Activated CD8-positive, alpha-beta memory T cell treated with anti-CD3 and anti-CD28 coated beads for 24 hours (primary cell): ENCODE results near the gene ZNF584.
A peak's percentile ranks its signal among the peaks of the same experiment; 100 is the strongest.
"Not testable (repeated sequence)": the region's sequence is repeated elsewhere in the genome, so short reads cannot be mapped to it uniquely, and the experiment has no call there.

Experiments
- DNase-seq: peaks from one replicate; pipeline ENCODE4 v3.0.0-alpha.2; 2020

Gene ZNF584

GRCh38 chr19:58408152-58409009, at the start of gene ZNF584:
TSS of gene ZNF584 (plus strand) at chr19:58408649. CDS start at chr19:58409148, 499 bp downstream.
- peak; percentile 97 for DNase-seq

DNA sequence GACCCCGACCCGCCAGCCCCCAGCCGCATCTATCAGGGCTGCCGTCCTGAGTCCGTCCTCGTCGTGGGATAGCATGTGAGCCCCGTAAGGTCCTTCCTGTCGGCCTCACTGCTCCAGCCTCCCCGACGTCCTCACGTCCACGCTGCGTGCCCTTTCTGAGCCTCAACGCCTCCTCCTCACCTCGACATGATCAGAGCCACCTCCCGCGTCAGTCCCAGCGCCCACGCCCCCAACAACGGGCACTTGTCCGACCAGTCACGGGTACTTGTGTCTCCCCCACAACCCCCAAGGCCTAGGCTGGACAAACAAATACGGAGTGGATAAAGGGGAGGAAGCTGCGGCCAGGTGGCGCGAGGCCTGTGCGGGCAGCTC, 46.6 kb upstream of the ZNF584 start:
- DNase-seq: peak; percentile 85

- DNase-seq: peak; percentile 97
Measured at GRCh38 chr19:58362272-58362994, 46.0 kb upstream of the ZNF584 start, which contains the start of gene ZNF497. TSS of gene ZNF497 (minus strand) at chr19:58362751. CDS start at chr19:58357635, 5,116 bp downstream.

DNA sequence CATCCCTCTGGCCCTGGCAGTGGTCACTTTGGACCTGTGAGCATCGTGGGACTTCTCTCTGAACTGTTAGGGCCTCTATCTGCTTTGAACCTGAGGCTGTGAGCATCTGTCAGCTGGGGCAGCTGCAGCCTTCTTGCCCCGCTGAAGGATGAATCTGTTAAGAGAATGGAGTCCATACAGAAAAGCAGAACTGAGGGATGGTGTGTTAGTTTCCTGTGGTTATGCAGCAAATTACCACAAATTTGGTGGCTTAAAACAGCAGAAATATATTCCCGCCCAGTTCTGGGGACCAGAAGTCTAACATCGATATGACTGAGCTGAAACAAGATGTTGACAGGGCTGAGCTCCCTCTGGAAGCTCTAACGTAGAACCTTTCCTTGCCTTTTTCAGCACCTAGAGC, 44.3 kb upstream of the ZNF584 start:
- DNase-seq: no peak

DNA sequence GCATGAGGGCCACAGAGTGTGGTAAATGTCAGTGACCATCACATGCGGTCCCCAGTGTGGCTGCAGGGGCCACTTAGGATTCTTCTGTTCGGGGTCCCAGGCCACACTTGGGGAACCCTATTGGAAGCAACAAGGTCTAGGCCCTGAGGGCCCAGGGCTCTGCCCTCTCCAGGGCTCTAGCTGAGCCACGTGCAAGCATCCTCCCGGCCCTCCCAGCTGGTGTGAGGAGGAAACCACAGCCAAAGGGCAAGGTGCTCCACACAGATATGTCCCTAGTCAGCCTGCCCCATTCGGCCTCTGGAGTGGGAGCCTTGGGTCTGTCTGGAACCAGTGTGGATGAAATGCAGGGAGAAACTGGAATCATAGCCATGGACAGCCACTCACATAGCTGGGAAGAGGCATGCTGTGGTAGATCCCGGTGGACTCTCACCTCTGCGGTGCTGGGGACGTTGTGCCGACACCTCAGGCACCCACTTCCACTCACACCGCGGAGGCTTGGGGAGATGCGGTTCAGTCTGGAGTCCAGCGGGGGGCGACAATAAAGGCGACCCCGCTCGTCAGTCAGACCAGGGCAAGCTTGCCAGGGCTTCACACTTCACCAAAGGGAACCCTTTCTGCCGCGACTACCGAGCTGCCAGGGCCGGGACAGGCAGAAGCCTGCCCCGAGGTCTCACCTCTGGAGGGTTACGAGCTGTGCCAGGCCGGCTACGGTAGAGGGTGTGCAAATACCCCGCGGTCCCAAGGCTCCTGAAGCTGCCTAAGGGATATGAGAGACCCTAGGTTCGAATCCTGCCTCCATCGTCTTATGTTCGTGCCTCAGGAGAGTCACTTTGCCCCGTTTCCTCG, 41.6 kb upstream of the ZNF584 start:
- no peak for DNase-seq

GRCh38 chr19:58367698-58368454, 40.6 kb upstream of the ZNF584 start:
- no peak for DNase-seq

- DNase-seq: no peak
Measured at GRCh38 chr19:58368561-58369360, 39.7 kb upstream of the ZNF584 start.

DNA sequence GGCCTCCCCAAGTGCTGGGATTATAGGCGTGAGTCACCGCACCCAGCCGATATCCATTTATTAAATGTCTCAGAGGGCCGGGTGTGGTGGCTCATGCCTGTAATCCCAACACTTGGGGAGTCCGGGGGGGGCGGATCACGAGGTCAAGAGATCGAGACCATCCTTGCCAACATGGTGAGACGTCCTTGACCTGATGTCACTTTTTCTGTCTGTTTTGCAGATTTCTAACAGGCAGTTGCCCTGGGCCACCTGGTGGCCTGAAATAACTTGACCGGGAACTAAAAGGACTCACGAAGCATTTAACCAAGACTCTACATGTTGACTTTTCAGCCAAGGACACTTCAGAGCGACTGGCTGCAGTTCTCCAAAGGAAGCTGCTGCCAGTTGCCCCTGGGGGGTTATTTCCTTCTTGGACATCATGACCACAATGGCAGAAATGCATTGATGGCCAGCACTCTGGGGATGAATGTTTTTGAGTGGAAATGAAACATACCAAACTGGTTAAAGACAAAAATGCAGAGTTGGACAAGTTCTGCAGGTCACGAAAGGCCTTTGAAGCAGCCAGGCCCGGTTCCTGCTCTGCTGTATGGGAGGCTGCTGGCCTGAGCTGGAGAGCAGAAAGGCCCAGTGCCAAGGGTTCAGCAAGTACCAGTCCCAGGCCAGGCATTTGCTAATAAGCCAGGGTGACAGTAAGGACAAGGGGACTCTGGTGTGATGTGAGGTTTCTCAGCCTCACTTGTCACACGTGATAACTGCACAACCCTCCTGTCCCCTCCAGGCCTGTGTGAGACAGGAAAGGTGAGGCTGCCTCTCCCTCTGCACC, 35.9 kb upstream of the ZNF584 start:
- DNase-seq: no peak

DNA sequence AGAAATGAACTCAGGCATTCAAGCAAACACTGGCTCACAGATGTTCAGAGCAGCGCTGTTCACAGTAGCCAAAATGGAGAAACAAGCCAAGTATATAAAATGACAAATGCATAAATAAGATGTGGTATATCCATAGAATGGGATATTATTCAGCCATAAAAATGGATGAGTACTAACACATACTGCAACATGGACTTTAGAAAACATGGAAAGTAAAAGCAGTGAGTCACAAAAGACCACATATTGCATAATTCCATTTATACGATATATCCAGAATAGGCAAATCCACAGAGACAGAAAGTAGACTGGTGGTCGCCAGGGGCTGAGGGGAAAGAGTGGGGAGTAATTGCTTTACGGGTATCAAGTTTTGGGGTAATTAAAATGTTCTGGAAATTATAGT, 34.2 kb upstream of the ZNF584 start:
- DNase-seq: no peak

DNA sequence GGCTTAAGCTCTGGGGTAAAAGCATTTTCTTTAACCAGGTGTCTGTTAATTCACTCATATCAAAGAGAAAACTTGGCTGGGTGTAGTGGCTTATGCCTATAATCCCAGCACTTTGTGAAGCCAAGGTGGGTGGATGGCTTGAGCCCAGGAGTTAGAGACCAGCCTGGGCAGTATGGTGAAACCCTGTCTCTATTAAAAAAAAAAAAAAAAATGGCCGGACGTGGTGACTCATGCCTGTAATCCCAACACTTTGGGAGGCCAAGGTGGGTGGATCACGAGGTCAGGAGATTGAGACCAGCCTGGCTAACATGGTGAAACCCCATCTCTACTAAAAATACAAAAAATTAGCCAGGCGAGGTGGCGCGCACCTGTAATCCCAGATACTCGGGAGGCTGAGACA, 31.7 kb upstream of the ZNF584 start:
- not testable (repeated sequence) for DNase-seq

- DNase-seq: no peak
Measured at GRCh38 chr19:58379246-58379645, 29.2 kb upstream of the ZNF584 start.

DNA sequence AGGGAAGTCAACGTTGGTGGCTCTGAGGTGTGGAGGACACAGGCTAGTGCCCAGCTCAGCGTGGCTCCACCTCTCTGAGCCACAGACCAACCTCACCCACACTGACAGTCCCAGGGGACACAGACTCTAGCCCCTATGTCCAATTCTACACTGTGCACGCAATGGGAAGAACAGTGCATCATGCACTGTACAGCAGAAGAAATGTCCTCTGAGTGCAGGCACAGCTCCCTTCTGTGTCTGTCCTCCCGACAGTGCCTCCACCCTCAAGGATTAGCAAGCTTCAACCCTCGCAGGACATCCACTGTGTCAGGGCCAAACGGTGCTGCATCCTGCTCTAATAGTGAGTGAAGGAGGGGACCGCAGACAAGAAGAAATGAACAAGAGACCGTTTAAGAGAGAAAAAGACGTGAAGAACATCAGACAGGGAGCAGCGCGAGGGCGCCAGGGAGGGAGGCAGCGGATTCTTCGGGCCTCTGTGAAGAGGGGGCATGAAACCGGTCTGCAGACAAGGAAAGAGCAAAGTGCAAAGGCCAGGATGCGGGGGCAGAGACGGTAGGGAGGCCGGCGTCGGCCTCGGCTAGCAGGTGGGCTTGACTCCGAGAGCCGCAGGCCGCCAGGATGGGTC, 28.3 kb upstream of the ZNF584 start:
- DNase-seq: no peak

GRCh38 chr19:58380662-58381459, 27.6 kb upstream of the ZNF584 start, which contains the start of gene ZNF837:
TSS of gene ZNF837 (minus strand) at chr19:58381030. CDS start at chr19:58369332, 11,698 bp downstream.
- peak; percentile 98 for DNase-seq

- no peak for DNase-seq
Measured at GRCh38 chr19:58381460-58382212, 26.8 kb upstream of the ZNF584 start.

- no peak for DNase-seq
Measured at GRCh38 chr19:58382997-58383603, 25.3 kb upstream of the ZNF584 start.

- no peak for DNase-seq
Measured at GRCh38 chr19:58385313-58385890, 23.0 kb upstream of the ZNF584 start.

GRCh38 chr19:58385891-58386575, 22.4 kb upstream of the ZNF584 start:
- DNase-seq: peak; percentile 84
